GM12892 (cell line): ENCODE results near the gene ACSL1.
A peak's percentile ranks its signal among the peaks of the same experiment; 100 is the strongest.
"Not testable (repeated sequence)": the region's sequence is repeated elsewhere in the genome, so short reads cannot be mapped to it uniquely, and the experiment has no call there.

Experiments used
- DNase-seq: peaks from one replicate; pipeline ENCODE4 v3.0.0; 2011; ENCODE audit not compliant: insufficient read length
- FAIRE-seq: peaks from 2 replicates; lab custom pipeline; 2011; peaks lifted over from hg19 to GRCh38; lab: Jason Lieb, UNC
- POLR2A ChIP-seq: IDR thresholded peaks from 2 replicates; pipeline ENCODE4 v1.6.1; 2011; ENCODE audit warnings: low read depth, low read length, control low read depth
- POLR2AphosphoS5 ChIP-seq: IDR thresholded peaks from 2 replicates; pipeline ENCODE4 v1.6.1; 2011; ENCODE audit warnings: low read depth, low read length, control low read depth
- TAF1 ChIP-seq: IDR thresholded peaks from 2 replicates; pipeline ENCODE4 v1.6.1; 2011; ENCODE audit warnings: low read depth, mild to moderate bottlenecking, control low read depth, low read length, borderline replicate concordance

ACSL1 gene

GRCh38 chr4:184796906-184797305, 28.9 kb downstream of the ACSL1 start:
- FAIRE-seq (no peak), DNase-seq (no peak)
- TF ChIP-seq POLR2A (no peak), POLR2AphosphoS5 (no peak), TAF1 (no peak)

DNA sequence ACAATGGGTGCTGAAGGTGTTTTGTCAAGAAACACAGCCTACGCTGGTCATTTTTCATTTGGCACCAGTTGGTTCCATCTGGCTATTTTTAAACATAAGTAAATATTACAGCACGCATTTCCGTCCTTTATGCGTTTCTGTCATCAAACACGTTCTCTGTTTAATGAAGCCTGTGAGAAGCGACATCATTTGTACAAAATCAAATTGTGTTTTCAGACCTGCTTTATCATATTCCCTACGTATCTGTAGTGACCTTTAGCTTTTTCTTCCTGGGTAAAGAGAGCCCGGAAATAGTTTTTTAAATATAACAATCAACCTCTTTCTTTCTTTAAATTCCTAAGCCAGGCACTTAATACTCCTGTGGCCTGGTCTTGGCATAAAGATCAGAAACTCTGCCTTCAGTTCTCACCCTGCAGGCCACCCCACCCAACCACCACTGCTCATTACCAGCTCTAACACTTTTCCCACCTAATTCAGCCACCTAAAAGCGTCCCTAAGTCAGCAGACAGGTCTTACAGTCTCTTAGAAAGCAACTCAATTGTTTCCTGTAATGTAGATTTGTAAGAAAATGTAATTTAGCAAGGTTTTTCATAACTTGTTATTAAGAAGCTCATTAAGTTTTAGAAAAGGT, 30.4 kb downstream of the ACSL1 start:
- FAIRE-seq = peak; percentile 33
- TF ChIP-seq POLR2A (no peak), POLR2AphosphoS5 (no peak), TAF1 (no peak)
- DNase-seq = no peak

GRCh38 chr4:184794470-184794869, 31.3 kb downstream of the ACSL1 start:
- FAIRE-seq = peak; percentile 27
- no peak for DNase-seq
- TF ChIP-seq POLR2A = no peak
- TF ChIP-seq POLR2AphosphoS5 = no peak
- TF ChIP-seq TAF1 = no peak

- TF ChIP-seq TAF1 (no peak), POLR2A (no peak), POLR2AphosphoS5 (no peak)
- DNase-seq (no peak), FAIRE-seq (no peak)
These were observed 31.9 kb downstream of the ACSL1 start for GRCh38 chr4:184793735-184794355.

- TF ChIP-seq POLR2AphosphoS5 (no peak), POLR2A (no peak), TAF1 (no peak)
- peak; percentile 78 for FAIRE-seq
- no peak for DNase-seq
These were observed 32.7 kb downstream of the ACSL1 start for GRCh38 chr4:184792950-184793555.

DNA sequence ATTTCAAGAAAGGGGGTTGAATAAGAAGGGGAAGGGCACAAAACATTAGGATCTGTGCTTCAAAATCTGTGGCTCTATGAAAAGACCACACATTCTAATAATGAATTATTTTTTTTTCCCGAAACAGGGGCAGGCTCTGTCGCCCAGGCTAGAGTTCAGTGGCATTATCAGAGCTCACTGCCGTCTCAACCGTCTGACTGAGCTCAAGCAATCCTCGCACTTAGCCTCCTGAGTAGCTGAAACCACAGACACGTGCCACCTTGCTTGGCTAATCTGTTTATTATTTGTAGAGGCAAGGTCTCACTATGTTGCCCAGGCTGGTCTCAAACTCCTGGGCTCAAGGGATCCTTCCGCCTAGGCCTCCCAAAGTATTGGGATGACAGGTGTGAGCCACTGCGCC, 33.4 kb downstream of the ACSL1 start:
- DNase-seq (no peak), FAIRE-seq (no peak)
- no peak for TF ChIP-seq POLR2AphosphoS5
- no peak for TF ChIP-seq TAF1
- TF ChIP-seq POLR2A = no peak

- peak; percentile 73 for FAIRE-seq
- TF ChIP-seq POLR2AphosphoS5 = no peak
- no peak for TF ChIP-seq TAF1
- no peak for TF ChIP-seq POLR2A
- DNase-seq = no peak
These were observed 34.9 kb downstream of the ACSL1 start for GRCh38 chr4:184790826-184791225.

- no peak for DNase-seq
- no peak for FAIRE-seq
These were observed 37.8 kb downstream of the ACSL1 start for GRCh38 chr4:184787766-184788503.

GRCh38 chr4:184785813-184786212, 40.0 kb downstream of the ACSL1 start:
- FAIRE-seq (no peak), DNase-seq (no peak)
- TF ChIP-seq POLR2A (no peak), POLR2AphosphoS5 (no peak), TAF1 (no peak)

More at GRCh38 chr4:184787766-184788503, 37.8 kb downstream of the ACSL1 start:
- TF ChIP-seq POLR2AphosphoS5 (no peak), TAF1 (no peak)

GRCh38 chr4:184784628-184785257, 41.0 kb downstream of the ACSL1 start:
- TF ChIP-seq TAF1 (no peak), POLR2AphosphoS5 (no peak), POLR2A (no peak)
- DNase-seq = no peak
- no peak for FAIRE-seq

DNA sequence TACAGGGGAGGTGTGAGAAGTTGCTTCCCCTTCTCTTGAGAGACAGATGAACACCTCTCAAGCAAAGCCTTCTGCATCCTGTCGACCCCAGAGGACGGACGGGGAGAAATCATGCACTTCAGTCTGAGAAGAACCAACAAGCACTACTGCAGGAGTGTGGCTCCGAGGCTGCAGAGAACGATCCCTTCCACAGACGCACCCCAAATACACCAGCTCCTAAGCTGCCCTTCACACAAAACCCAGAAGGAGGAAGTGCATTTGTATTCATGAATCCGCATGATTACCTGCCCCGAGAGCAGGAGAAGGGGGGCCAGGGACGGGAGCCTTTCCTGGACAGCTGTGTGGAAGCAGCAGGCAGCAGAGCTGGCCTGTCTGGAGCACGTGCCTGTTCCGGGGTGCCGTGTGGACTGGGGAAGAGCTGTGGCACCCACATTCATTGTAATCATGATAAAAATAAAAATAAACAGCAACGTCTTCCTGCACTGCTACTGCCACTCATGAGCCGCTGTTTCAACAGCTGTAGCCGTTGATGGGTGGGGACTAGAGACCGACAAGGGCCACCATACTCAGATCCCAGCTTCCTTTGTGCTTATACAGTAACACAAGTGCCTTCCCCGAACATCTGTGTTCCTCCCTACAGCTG, 42.9 kb downstream of the ACSL1 start:
- no peak for FAIRE-seq
- DNase-seq = no peak
- no peak for TF ChIP-seq POLR2A
- TF ChIP-seq TAF1 = no peak
- no peak for TF ChIP-seq POLR2AphosphoS5

DNA sequence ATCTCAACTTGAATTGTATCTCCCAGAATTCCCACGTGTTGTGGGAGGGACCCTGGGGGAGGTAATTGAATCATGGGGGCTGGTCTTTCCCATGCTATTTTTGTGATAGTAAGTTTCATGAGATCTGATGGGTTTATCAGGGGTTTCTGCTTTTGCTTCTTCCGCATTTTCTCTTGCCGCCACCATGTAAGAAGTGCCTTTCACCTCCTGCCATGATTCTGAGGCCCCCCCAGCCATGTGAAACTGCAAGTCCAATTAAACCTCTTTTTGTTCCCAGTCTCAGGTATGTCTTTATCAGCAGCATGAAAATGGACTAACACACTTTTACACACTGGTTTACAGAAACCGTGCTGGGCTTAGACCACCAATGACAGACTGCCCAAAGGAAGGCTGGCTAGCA, 46.6 kb downstream of the ACSL1 start:
- FAIRE-seq = not testable (repeated sequence)

More for the DNA sequence above, 46.6 kb downstream of the ACSL1 start:
- DNase-seq = not testable (repeated sequence)
